DND-41 (cell line): ENCODE results near the gene CD74.

Source experiments
- ATAC-seq: fragments of 200-7000 bp; cut with Tn5 transposase; 3 replicates; pipeline ENCODE4 v1.9.1; 2021; ENCODE audit warnings: low read depth; ENCODE audit not compliant: insufficient read depth
- DNase-seq: peaks from one replicate; pipeline ENCODE4 v3.0.0-alpha.2; 2020
- H2AFZ ChIP-seq: 2 replicates; pipeline ENCODE4 v1.6.0; 2012; ENCODE audit warnings: low read depth, low read length
- H3K27ac ChIP-seq: 2 replicates; pipeline ENCODE4 v1.5.1; 2012; ENCODE audit warnings: low read length, inconsistent platforms
- H3K27me3 ChIP-seq: fragments of 200-600 bp; sonication (generic); 2 replicates; pipeline ENCODE4 v1.6.0; 2012; ENCODE audit warnings: low read length, mild to moderate bottlenecking, inconsistent platforms; ENCODE audit not compliant: insufficient read depth, poor library complexity
- H3K36me3 ChIP-seq: 2 replicates; pipeline ENCODE4 v1.5.1; 2012; ENCODE audit warnings: low read length, inconsistent platforms; ENCODE audit not compliant: insufficient read depth
- H3K4me1 ChIP-seq: 2 replicates; pipeline ENCODE4 v1.5.1; 2012; ENCODE audit warnings: mild to moderate bottlenecking, low read length; ENCODE audit not compliant: insufficient read depth
- H3K4me2 ChIP-seq: 2 replicates; pipeline ENCODE4 v1.6.0; 2012; ENCODE audit warnings: mild to moderate bottlenecking, moderate library complexity, low read length, inconsistent platforms; ENCODE audit not compliant: insufficient read depth
- H3K4me3 ChIP-seq, 2 experiments: fragments of 200-600 bp in 1 of 2; shearing (Covaris generic) in 1 of 2; 2 replicates each; pipeline ENCODE4 v1.5.1; 2012 to 2016; ENCODE audit warnings: inconsistent platforms in 2 of 2, low read length in 2 of 2, mild to moderate bottlenecking in 2 of 2, low read depth in 1 of 2, moderate library complexity in 1 of 2
- H3K79me2 ChIP-seq: 2 replicates; pipeline ENCODE4 v1.6.0; 2012; ENCODE audit warnings: low read length, inconsistent platforms; ENCODE audit not compliant: insufficient read depth
- H3K9ac ChIP-seq: 2 replicates; pipeline ENCODE4 v1.6.0; 2012; ENCODE audit warnings: low read depth, mild to moderate bottlenecking, inconsistent platforms, low read length, moderate library complexity
- H3K9me3 ChIP-seq: 2 replicates; pipeline ENCODE4 v1.5.1; 2012; ENCODE audit warnings: low read length, moderate library complexity, mild to moderate bottlenecking, inconsistent platforms; ENCODE audit not compliant: insufficient read depth, severe bottlenecking
- H4K20me1 ChIP-seq: 2 replicates; pipeline ENCODE4 v1.6.0; 2012; ENCODE audit warnings: low read length; ENCODE audit not compliant: insufficient read depth
- EZH2 ChIP-seq: IDR thresholded peaks from 3 replicates; pipeline ENCODE4 v1.6.1; 2012; ENCODE audit warnings: borderline replicate concordance, low read depth, mild to moderate bottlenecking, moderate library complexity, low read length, inconsistent platforms; ENCODE audit not compliant: severe bottlenecking
- TF ChIP-seq, protein P1 (sequence below): IDR thresholded peaks from 2 replicates; pipeline ENCODE4 v1.5.1; 2012; ENCODE audit warnings: borderline replicate concordance, low read length, moderate library complexity, mild to moderate bottlenecking; ENCODE audit not compliant: poor library complexity, severe bottlenecking; ENCODE audit errors: extremely low read depth

Gene CD74

DNA sequence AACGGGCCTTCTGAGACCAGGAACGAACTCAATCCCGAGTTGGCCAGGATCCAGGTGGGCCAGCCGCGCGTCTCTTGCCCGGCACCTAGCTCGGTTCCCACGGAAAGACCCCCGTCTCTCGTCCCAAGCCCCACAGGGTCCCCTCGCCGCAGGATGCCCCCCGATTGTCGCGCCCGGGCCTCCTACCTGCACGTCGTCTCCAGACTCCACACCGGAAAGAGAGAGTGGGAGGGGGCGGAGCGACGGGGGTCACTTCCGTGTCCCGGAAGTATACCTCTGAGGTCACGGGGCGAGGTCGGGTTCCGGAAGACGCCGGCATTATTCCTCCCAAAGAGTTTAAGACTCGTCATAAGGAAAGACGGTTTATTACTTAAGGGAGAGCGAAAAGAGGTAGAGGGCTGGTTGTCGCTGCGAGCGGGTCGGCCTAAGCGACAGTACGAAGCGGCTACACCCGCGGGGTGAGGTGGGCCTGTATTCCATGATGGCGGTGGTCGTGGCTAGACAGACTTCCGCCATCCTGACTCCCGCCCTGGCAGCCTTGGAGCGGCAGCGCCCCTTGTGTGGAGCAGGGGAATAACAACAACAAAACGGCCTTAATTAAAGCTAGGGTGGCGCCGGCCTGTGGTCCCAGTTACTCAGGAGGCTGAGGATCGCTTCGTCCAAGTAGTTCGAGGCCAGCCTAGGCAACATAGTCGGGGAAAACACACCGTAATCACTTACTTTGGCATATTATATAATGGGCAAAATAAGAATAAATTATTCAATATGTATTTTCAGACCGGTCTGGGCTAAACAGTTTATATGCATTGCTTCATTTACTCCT, 37.0 kb upstream of the CD74 start, which contains the start of gene RPS14:
Gene RPS14 (minus strand): TSS at position 223 of the 823 bp plus-strand sequence. CDS start 2,006 bp downstream, outside the sequence.
- TF ChIP-seq EZH2 = no peak
- TF ChIP-seq, protein P1, sequence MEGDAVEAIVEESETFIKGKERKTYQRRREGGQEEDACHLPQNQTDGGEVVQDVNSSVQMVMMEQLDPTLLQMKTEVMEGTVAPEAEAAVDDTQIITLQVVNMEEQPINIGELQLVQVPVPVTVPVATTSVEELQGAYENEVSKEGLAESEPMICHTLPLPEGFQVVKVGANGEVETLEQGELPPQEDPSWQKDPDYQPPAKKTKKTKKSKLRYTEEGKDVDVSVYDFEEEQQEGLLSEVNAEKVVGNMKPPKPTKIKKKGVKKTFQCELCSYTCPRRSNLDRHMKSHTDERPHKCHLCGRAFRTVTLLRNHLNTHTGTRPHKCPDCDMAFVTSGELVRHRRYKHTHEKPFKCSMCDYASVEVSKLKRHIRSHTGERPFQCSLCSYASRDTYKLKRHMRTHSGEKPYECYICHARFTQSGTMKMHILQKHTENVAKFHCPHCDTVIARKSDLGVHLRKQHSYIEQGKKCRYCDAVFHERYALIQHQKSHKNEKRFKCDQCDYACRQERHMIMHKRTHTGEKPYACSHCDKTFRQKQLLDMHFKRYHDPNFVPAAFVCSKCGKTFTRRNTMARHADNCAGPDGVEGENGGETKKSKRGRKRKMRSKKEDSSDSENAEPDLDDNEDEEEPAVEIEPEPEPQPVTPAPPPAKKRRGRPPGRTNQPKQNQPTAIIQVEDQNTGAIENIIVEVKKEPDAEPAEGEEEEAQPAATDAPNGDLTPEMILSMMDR = peak; percentile 93
- H4K20me1 ChIP-seq = peaks cover 44% of the 10 kb centered on the region
- peaks cover 35% of the 10 kb centered on the region for H3K4me1 ChIP-seq
- peaks cover 39% of the 10 kb centered on the region for H3K79me2 ChIP-seq
- peak within 1 kb of the TSS; percentile 70 to 78 for H3K4me3 ChIP-seq
- H3K27ac ChIP-seq = peak within 1 kb of the TSS; percentile 100
- H2AFZ ChIP-seq = peak within 1 kb of the TSS; percentile 95
- peak; percentile 90 for ATAC-seq
- peaks cover 3% of the 10 kb centered on the region for H3K9me3 ChIP-seq
- no peaks in the 10 kb centered on the region for H3K27me3 ChIP-seq
- DNase-seq = peak; percentile 95
- peak within 1 kb of the TSS; percentile 85 for H3K4me2 ChIP-seq
- peak within 1 kb of the TSS; percentile 87 for H3K9ac ChIP-seq
- peaks cover 46% of the 10 kb centered on the region for H3K36me3 ChIP-seq

DNA sequence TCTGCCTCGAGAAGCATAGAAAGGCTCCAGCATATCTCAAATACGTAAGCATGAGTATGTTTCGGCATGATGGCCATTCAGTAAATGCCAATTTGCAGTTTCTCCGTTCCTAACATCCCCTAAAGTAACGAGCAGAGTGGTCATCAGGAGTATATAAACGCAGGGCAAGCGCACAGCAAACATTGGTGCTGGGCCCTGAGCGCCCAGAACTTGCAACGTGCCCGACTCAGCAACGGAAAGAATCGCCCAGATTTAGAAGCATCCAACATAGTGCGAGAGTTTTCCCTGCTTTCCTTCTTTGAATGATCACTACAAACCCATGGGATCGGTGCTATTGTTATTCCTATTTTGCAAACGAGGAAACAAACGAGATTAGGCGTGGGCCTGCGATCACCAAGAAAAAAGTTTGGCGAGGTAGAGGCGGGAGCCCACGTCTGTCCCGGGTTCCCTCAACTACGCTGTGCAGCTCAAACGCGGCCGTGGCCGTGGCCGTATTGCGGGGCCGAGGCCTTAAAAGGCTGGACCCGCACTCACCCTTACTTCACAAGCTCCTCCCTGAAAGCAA, 36.3 kb upstream of the CD74 start:
- no peak for DNase-seq
- peak overlapping the region; percentile 70 to 78 for H3K4me3 ChIP-seq
- ATAC-seq = peak; percentile 38

DNA sequence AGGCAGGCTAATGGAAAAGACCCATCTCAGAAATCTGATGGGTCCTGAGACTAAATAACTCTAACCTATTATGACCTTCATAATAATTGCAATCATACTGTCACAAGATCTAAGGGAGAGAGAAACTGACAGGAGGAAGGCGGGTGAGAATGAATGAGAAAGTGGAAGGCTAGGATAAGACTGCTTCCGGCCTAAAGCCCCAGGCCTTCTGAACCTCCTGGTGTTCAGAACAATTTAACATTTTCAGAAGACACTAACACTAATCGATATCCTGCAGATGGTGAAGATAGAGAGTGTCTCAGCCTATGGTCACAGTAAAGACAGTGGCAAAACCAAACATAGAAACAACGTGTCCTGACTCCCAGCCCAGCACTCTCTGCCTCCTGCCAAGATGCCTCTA, 35.6 kb upstream of the CD74 start:
- Histone ChIP-seq H3K9ac (peak overlapping the region; percentile 87), H3K27ac (peak overlapping the region; percentile 100), H3K36me3 (peaks cover 60% of the 10 kb centered on the region), H3K27me3 (no peaks in the 10 kb centered on the region), H3K79me2 (peaks cover 39% of the 10 kb centered on the region), H3K4me2 (peak overlapping the region; percentile 85), H3K9me3 (peaks cover 3% of the 10 kb centered on the region), H2AFZ (no peak overlapping the region), H3K4me3 (peak overlapping the region; percentile 70 to 78; a peak in 3 of 4 replicates), H4K20me1 (peaks cover 58% of the 10 kb centered on the region), H3K4me1 (peaks cover 35% of the 10 kb centered on the region)
- ATAC-seq (no peak), DNase-seq (no peak)
- no peak for TF ChIP-seq EZH2
- TF ChIP-seq, protein P1 = no peak

More for the DNA sequence above, 36.3 kb upstream of the CD74 start:
- Histone ChIP-seq H3K27ac (peak overlapping the region; percentile 100), H3K9me3 (peaks cover 3% of the 10 kb centered on the region), H3K27me3 (no peaks in the 10 kb centered on the region), H2AFZ (peak overlapping the region; percentile 95), H3K9ac (peak overlapping the region; percentile 87), H3K36me3 (peaks cover 53% of the 10 kb centered on the region), H3K4me2 (peak overlapping the region; percentile 85), H3K79me2 (peaks cover 39% of the 10 kb centered on the region), H3K4me1 (peaks cover 35% of the 10 kb centered on the region), H4K20me1 (peaks cover 51% of the 10 kb centered on the region)
- no peak for TF ChIP-seq EZH2
- TF ChIP-seq, protein P1 = no peak
